Stimulated activated CD8-positive, alpha-beta memory T cell treated with anti-CD3 and anti-CD28 coated beads, Interleukin-2, amount 100 ng/mL, for 48 hours (primary cell): ENCODE measurements around the gene SYPL2.
"Not testable (repeated sequence)": the region's sequence is repeated elsewhere in the genome, so short reads cannot be mapped to it uniquely, and the experiment has no call there.

ENCODE experiments used
- DNase-seq, 2 donors: peaks; one replicate each; pipeline ENCODE4 v3.0.0-alpha.2; 2020; ENCODE audit warnings: low read depth in 2 of 2

The SYPL2 gene

DNA sequence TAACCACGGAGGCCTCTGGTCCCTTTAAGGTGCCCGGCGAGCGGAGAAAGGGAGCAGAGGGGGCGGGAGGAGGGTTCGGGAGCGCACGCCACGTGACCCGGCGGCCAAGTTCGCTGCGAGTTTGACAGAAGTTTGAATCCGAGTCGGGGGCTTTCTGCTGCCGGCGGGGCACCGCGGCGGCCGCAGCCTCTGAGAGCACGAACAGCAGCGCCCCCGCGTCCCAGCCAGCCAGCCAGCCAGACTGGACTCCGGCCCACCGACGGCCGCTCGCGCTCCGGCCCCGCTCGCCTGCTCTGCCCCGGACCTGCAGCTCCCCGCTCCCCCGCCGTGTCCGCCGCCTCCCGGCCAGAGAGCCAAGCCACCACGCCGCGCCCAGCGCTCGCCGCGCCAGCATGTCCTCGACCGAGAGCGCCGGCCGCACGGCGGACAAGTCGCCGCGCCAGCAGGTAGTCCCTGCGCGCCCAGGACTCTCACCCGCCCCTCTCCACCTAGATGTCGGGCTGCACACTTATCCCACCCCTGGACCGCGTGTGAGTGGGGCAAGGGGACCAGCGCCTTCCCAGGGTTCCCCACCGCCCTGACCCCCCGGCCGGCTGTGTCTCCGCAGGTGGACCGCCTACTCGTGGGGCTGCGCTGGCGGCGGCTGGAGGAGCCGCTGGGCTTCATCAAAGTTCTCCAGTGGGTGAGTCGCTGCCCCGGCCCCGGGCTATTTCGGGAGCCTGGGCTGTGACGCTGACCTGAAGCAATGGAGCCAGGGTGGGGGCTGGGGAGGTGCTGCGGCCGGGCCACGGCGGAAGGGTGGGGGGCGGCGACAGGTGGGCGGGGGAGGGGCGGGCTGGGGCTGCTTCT, at the start of gene SYPL2:
TSS of gene SYPL2 (plus strand) at position 95 of the 849 bp plus-strand sequence. CDS start at position 393, 298 bp downstream.
- DNase-seq = no peak

DNA sequence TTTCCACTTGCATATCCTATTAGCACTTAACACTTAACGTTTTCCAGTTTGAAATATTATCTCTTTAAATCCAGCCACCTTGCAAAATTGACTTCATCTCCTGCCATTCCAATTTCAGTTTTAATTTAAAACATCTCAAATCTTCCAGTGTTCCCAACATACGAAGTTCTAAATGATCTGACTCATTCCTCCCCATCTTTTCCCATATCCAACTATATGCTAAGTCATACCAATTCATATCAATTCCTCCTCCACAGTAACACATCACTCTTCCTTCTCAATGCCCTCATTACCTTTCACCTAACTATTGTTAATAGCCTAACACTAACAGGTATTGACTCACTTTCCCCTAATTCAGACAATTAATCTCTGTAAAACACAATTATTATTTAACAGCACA, 42.8 kb upstream of the SYPL2 start:
- no peak for DNase-seq

DNA sequence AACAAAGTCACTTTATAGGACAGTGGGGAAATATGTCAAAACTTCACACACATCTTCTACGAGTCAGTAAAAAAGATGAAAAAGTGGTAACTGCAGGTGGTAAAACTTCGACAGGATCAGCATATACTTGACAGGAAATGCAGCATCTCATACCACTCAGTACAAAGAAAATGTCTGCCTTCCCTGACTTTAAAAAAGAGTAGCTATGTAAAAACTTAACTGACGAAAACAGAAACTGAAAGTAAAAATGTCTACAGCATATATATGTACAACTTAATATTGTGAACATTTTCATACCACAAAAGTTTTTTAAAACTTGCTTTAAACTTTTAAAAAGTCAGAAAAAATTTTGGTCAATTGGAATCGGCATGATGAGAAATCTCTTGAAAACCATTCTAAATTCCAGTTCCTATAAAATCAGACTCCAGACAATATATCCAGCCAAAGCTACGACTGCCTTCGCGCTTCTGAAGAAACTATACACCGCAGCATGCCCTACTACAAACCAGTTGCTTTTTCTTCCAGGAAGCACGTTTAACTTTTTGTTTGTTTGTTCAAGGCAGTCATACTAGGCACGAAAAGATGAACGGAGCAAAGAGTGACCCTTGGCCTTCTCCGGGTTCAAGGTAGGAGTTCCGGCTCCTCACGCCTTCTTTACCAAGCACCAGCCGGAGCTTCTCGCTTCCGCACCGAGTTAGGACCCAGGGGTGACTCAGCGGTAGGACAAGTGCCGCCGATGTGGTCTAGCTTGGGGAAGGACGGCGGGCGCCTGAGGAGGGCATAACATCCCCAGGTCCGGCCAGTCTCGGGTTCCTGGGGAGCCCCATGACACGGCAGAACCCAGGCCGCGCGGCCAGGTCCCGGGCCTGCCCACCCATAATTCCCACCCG, 40.7 kb upstream of the SYPL2 start:
- peak; percentile 49 to 58 for DNase-seq

DNA sequence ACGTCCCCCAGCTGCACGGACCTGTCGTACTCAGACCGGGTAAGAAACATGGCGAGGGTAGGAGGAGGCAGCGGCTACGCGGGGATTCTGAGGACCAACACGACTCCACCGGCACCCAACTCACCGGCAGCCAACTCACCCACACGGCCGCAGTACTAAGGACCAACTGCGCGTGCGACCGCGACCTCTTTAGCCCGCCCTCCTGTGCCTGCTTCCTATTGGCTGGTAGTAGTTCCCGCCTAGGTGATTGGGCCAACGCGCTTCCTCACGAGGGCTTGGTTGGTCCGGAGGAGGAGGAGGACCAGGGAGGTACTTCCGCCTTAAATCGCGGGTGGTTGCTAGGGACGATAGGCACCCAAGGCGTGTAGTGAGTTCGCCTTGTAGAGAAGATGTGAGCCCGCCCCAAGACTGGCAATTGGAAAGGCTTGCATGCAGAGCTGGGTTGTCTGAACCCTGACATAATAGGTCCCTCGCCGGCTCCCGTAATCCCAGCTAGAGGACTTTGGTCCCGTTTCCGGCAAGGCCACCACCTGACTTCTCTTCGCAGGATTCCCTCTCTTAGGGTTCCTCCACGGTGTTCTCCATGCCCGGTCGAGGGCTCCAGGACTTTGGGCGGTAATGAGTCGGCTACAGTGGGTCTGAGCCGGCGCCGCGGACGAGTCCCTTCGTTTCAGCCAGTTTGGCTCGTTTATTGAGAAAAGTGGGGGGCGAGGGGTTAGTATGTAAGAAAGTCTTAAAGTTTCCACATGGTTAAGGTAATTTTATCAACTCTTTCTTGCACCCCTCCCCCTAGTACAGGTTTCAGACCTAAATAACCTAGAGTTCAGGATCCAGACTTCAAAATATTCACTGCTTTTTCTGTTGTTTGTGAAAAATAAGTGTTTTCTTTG, 39.8 kb upstream of the SYPL2 start, which contains the start of gene PSMA5:
TSS of gene PSMA5 (minus strand) at position 168 of the 890 bp plus-strand sequence. CDS start at position 50, 118 bp downstream.
- peak; percentile 88 to 90 for DNase-seq

DNA sequence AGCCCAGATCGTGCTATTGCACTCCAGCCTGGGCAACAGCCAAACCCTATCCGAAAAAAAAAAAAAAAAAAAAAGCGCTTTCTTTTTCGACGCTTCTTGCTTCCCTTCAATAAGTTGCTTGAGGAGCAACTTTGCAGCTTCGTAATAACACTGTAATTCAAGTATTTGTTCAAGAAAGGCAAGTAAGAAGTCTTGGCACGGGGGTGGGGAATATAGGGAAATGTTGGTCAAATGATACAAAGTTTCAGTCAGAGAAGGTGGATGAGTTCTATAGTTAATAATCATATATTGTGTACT, 39.2 kb upstream of the SYPL2 start:
- no peak for DNase-seq

DNA sequence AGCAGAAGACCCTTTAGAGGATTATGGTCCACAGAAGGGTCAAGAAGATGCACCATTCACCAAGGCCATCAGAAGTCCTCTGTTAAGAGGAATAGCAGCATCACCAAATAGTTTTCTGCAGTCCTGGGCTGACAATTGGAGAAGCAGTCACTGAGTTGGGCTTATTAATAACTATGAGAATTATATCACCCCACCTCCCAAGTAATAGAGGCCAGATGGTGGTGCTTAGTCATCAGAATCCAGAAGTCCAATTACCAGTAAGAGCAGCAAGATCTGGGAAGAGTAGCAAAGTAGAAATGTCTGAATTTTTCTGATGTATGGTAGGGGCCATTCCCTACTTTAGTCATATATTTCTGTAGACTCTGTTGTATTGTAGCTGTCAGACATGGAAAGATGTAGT, 34.0 kb upstream of the SYPL2 start:
- no peak for DNase-seq

DNA sequence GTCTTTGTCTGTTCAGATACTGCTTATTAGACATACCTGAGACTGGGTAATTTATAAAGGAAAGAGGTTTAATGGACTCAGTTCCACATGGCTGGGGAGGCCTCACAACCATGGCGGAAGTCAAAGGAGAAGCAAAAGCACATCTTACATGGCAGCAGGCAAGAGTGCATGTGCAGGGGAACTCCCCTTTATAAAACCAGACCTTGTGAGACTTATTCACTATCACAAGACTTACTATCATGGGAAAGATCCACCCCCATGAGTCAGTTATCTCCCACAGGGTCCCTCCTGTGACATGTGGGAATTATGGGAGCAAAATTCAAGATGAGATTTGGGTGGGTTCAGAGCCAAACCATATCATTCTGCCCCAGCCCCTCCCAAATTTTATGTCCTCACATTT, 33.0 kb upstream of the SYPL2 start:
- no peak for DNase-seq

DNA sequence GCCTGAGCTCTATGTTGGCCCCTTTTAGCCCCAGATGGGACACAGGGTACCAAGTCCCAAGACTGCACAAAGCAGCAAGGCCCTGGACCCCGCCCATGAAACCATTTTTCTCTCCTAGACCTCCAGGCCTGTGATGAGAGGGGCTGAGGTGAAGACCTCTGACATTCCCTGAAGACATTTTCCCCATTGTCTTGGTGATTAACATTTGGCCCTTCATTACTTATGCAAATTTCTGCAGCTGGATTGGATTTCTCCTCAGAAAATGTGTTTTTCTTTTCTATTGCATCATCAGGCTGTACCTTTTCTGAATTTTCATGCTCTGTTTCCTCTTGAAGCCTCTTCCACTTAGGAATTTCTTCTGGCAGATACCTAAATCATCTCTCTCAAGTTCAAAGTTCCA, 31.9 kb upstream of the SYPL2 start:
- no peak for DNase-seq

DNA sequence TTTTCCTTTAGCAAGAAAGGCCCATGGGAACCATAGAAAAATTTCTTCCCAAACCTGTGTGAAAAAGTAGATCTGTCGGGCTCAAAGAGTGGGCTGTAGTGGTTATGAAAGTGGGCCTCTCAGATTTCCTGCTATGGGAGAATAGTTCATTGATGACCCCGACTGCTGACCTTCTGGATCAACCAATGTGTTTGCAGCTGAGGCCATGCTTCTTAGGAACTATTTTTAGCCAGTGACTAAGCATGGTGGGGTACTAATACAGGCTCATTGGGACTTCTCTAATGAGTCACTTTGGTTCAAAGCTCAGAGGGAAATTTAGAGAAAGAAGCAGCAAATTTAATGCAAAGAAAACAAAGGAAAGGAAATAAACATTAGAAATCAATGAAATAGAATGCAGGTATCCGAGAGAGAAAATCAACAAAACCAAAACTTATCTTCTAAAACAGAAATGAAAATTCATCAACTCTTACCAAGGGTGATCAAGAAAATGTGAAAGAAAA, 27.5 kb upstream of the SYPL2 start:
- no peak for DNase-seq

DNA sequence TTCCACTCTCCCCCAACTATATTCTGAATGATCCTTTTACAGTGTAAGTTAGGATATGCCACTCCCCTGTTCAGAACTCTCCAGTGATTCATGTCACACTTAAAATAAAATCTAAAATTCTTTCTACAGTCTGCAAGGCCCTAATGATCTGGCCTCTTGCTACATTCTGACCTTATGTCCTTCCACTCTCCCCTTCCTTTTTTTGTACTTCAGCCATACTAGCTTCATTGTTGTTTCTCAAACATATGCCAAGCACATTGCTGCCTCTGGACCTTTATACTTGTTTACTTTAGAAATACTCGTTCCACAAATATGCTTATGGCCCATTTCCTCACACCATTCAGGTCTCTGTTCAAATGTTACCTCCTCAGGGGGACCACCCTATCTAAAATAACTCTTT, 25.3 kb upstream of the SYPL2 start:
- no peak for DNase-seq

DNA sequence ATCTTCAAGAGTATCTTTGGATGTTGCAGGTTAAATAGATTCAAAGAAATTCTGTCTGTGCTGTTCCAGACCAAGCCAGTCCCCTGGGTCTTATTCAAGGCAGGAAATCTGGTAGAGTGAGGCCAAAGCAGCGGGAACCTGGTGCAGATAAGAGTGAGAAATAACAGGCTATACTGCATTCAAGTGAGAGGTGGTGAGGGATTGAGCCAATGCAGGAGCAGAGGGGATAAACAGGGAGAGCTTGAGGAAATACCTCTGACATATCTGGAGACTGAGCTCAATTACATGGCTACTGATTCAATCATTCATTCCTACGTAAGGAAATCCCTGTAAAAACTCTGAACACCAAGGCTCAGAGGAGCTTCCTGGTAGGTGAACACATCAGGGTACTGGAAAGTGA, 22.9 kb upstream of the SYPL2 start:
- DNase-seq = no peak

DNA sequence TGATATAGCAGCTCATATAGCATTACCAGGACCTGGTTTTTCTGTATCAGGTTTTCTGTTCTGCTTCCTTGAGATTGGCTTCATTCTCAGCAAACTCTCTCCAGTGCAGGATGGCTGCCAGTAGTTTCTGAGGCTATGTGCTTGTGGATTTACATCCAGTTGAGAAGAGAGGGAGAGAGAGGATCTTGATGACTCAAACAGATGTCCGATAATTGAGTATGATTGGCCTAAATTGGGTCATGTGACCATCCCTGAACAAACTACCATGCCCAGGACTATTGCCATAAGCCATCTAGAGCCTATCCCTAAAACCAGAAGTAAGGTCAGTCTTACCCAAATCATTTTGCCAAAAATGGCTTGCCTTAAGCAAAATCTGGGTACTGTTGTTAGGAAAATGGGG, 22.0 kb upstream of the SYPL2 start:
- no peak for DNase-seq

DNA sequence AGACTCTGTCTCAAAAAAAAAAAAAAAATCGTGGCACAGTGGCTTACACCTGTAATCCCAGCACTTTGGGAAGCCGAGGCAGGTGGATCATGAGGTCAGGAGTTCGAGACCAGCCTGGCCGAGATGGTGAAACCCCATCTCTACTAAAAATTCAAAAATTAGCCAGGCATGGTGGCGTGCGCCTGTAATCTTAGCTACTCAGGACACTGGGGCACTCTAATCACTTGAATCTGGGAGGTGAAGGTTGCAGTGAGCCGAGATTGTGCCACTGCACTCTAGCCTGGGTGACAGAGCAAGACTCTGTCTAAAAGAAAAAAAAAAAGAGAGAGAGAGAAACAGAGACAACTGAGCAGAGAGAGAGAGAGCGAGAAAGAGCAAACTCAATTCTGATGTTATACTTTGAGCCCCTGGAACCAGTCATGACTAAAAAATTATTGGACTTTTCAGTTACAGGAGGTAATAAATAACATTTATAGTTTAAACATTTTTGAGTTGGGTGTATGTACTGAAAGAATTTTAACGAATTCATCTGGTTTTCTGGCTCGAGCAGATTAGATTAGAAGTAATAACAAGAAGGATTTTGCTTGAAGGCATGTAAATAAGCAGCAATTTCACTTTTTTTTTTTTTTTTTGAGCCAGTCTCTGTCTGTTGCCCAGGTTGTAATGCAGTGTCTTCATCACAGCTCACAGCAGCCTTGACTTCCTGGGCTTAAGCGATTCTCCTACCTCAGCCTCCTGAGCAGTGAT, 20.2 kb upstream of the SYPL2 start:
- DNase-seq = not testable (repeated sequence)

DNA sequence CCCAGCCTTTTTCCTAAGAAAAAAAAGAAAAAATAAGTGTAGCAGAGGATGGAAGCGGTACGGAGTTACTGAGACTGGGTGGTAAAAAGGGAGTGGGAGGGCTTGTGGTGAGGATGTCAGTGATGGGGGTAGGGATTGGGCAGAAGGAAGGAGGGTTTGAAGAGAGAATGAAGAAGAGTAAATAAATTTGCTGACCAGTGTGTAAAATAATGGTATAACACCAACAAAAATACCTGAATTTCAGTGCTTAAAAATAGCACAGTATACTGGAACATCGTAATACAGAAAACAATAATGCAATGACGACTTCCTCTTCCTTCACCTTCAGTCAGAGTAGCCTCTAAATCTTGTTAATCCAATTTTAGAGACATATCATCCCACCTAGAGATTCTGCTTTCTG, 18.8 kb upstream of the SYPL2 start:
- no peak for DNase-seq

DNA sequence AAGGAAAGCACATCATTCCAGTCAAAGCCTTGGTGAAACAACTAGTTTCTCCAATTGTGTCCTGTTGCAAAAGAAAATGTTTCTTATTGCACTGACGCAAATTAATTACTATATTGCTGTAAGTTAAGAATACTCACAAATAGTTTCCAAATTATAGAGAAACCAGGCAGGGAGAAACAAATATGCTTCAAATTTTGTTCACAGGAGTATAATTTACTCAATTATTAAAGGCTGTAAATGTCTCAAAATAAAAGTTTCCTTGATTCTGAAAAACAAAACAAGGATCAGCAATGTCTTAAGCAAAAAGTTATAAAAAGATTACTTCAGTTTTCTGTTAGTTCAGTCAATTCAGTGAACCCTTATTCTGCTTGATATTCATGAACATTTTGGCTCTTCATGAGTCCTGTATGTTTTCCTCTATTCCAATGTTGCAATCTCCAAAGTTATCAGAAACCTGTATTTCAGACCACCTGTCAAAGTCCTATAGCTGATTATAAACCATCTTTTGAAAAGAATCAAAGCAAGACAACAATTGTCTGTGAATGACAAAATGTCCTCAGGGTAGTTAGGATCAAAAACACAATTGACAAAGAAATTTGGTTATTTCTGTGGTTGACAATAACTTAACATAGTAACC, 11.7 kb upstream of the SYPL2 start:
- no peak for DNase-seq

DNA sequence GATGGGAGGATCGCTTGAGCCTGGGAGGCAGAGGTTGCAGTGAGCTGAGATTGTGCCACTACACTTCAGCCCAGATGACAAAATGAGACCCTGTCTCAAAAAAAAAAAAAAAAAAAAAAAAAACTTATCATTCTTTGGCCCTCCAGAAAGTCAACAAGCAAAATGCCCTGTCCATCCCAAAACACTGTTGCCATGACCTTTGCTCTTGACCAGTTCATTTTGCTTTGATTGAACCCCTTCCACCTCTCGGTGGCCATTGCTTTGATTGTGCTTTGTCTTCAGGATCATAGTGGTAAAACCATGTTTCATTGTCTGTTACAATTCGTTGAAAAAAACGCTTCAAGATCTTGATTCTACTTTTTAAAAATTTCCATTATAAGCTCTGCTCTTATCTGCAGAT, 8.5 kb upstream of the SYPL2 start:
- no peak for DNase-seq

DNA sequence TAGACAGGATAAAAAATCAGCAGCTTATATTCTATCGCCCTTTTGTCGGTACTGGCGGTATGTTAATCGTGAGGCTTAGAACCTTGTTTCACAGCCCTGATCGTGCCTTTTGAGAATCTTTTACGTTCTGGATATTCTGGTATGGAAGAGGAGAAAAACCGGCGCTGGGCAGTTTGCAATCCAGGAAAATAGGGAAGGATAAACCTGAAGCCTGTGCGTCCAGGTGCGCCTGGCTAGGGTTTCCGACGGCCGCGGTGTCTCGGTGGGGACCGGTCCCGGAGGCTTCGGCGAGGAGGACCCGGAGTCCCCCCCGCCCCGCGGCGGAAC, 258 bp upstream of the SYPL2 start:
- no peak for DNase-seq

DNA sequence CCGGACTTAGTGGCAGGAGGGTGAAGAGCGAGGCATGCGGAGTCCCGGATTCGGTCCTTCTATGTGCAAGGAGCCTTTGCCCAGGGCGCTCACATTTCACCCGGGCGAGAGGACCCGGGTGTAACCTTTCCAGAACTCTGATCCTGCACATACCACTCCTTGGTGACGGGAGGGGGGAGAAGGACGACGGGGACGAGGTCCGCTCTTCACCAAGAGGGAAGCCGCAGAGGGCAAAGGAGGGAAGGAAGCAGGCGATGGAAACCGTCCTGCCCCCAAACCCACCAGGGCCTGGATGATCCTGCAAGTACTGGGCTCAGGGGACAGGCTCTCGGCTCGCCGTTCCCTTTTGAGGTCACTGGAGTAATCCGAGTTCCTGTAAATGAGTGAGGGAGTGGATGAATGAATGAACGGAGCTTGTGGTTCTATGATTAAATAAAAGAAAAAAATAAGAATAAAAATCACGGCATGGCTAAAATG, 993 bp downstream of the SYPL2 start:
- DNase-seq = no peak

DNA sequence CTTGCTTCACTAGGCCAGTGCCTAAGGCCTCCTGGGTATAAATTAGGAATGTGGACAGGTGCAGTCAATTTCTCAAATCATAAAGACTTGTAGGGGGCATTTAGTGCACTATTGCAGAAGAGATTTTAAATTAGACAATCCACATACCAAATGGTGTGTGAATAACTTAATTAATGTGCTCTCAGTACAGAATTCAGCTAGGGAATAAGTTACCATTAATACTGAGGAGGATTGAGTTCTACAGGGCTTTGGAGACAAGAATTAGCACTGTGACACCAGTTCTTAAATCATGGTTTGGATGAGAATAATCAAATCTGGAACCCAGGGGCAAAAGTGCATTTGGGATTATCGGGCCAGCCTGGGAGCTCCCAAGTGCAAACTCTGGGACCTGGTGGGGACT, 1.7 kb downstream of the SYPL2 start:
- DNase-seq = no peak

DNA sequence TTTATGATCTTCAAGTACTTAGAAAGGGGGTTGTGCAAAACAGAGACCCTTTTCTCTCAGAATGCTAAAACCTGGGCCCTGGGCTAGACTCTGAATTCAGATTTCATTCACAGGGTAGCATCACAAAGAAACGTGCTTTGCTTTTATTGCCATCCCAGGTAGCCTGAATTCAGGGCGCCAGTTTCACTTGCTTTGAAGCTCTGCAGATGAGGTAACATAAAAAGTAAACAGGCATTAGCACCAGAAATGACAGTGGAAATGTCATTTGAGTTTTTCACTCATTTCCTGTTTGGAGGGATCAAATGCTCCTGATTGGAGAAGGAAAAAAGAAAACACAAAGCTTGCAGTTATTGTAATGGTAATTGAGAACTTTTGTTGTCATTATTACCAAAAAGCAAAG, 2.6 kb downstream of the SYPL2 start:
- no peak for DNase-seq

DNA sequence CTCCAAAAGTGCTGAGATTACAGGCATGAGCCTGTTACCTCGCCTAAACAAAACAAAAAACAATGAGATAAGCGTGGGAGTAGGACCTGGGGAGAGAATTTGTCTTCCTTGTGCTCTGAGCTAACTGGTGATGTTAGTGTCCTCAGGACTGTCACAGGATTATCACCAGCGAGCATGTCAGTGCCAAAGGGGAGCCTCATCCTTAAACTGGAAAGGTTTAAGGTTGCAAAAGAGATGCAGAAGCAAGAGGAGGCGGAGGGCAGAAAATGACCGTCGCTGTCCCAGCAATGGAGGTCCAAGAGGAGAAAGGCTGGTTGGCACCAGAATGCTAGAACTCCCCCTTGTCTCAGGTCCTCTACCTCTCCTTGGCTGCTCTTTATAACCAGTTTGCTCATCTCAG, 3.9 kb downstream of the SYPL2 start:
- no peak for DNase-seq
